ENCODE measurements around the gene OTOF.
"Not testable (repeated sequence)": the region's sequence is repeated elsewhere in the genome, so short reads cannot be mapped to it uniquely, and the experiment has no call there.

OTOF gene

DNA sequence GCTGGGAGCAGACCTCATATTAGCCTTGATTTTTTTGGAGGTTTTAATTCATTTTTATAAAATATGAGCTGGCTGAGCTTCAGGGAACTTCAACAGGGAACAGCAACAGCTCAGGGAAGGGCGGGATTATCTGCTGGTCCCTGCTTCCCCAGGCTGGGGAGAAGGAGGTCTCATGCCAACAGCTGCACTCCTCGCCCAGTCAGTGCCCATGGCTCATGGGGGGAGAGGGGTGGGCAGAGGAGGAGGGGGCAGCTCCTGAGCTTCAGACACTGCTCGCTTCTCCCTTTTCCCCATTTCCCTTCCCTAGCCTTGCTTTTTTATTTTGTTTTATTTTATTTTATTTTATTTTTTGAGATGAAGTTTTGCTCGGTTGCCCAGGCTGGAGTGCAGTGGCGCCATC, 442 bp upstream of the OTOF start:
- ATAC-seq (no peak), DNase-seq (ENCODE audit: low spot score in 2 of 2) (no peak)
- Mint-ChIP-seq H3K4me3 (no peak overlapping the region), H3K27ac (peak overlapping the region; percentile 93), H3K36me3 (no peaks in the 10 kb centered on the region), H3K9me3 (no peaks in the 10 kb centered on the region), H3K4me1 (peaks cover 11% of the 10 kb centered on the region)

DNA sequence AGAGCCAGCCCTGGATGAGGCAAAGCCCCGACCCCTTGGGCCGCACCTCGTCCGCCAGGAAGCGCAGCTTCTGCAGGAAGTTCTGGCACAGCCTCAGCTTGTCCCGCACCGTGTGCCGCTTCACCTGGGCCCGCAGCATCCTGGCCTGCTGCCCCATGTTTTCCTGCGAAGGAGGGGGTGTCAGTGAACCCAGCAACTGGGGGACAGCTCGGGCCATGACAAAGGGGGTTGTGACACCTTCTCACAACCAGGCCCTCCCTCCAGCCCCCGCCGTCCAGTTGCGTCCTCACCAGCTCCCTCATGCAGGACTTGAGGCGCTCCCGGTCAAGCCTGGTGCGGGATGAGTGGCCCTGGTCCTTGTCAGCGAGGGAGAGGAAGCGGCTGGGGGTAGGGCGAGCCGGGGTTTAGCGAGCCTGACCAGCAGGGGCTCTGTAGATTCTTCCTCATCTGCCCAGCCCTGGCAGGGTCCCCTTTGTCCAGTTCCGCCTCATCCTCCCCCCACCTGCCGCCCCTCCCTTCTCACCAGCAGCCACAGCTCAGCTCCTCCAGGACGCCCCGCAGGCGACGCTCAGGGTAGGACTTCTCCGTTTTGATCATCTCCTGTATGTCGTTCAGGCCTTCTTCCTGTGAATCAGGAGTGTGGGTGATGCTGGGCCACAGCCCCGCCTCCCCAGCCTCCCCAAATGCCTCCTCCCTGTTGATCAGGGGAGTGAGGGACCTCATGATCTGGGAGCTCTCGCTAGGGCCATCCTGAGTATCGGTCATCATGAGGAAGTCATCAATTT, 606 bp downstream of the OTOF start:
- no peaks in the 10 kb centered on the region for H3K36me3 Mint-ChIP-seq
- ATAC-seq = peak; percentile 79
- peak overlapping the region; percentile 69 for H3K4me3 Mint-ChIP-seq
- peak overlapping the region; percentile 93 for H3K27ac Mint-ChIP-seq
- DNase-seq (ENCODE audit: low spot score in 2 of 2) = peak in 1 of 2 donors; percentile 60
- H3K4me1 Mint-ChIP-seq = peaks cover 11% of the 10 kb centered on the region
- no peaks in the 10 kb centered on the region for H3K9me3 Mint-ChIP-seq

DNA sequence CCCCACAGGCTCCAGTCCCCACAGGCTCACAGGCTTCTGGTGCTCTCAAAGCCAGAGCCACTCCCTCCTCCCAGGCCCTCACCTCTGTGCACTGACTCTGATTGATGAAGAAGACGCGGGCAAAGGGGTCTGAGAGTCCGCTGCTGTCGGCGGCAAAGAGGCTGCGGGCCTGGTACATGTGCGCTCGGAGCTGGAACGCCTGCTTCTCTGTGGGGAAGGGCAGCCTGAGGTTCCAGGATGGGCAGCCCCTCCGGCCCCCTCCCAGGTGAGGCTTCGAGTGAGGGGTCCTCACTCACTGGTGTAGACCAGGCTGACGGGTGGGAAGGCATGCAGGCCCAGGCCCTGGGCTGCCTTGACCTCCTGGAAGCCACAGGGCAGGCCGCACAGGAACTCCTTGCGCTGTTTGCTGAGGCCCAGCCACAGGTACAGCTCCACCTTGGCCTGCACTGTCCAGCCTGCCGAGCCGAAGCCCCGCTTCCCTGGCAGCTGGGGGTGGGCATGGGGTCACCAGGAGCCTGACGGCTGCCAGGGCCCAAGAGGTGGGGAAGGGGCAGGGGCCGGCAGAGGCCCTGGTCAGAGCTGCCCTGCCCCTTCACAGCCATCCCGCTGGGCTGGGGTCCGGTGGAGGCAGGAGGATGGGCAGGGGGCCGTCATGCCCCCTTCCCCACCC, 2.0 kb downstream of the OTOF start:
- no peak overlapping the region for H3K27ac Mint-ChIP-seq
- ATAC-seq = no peak
- DNase-seq (ENCODE audit: low spot score in 2 of 2) = no peak
- H3K4me1 Mint-ChIP-seq = peaks cover 11% of the 10 kb centered on the region
- no peaks in the 10 kb centered on the region for H3K36me3 Mint-ChIP-seq
- H3K9me3 Mint-ChIP-seq = no peaks in the 10 kb centered on the region
- H3K4me3 Mint-ChIP-seq = no peak overlapping the region

DNA sequence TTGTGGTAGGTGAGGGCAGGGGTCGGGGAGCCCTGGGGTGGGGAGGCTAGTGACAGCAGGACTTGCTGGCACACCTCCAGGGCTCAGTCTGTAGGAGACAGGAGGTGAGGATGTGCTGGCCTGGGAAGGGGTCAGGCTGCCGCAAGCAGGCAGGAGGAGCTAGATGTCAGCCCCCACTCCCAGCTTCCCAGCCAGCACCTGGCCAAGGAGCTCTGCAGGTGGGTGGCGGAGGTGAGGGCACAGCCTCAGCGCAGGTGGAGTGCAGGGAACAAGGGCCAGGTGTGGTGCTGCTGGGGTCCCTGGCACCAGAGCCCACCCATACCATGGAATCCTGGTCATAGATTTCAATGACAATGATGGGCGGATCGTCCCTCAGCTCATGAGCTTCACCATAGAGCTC, 2.9 kb downstream of the OTOF start:
- no peaks in the 10 kb centered on the region for H3K36me3 Mint-ChIP-seq
- no peak overlapping the region for H3K27ac Mint-ChIP-seq
- no peak for ATAC-seq
- DNase-seq (ENCODE audit: low spot score in 2 of 2) = no peak
- no peaks in the 10 kb centered on the region for H3K9me3 Mint-ChIP-seq
- H3K4me1 Mint-ChIP-seq = peaks cover 11% of the 10 kb centered on the region
- H3K4me3 Mint-ChIP-seq = no peak overlapping the region

DNA sequence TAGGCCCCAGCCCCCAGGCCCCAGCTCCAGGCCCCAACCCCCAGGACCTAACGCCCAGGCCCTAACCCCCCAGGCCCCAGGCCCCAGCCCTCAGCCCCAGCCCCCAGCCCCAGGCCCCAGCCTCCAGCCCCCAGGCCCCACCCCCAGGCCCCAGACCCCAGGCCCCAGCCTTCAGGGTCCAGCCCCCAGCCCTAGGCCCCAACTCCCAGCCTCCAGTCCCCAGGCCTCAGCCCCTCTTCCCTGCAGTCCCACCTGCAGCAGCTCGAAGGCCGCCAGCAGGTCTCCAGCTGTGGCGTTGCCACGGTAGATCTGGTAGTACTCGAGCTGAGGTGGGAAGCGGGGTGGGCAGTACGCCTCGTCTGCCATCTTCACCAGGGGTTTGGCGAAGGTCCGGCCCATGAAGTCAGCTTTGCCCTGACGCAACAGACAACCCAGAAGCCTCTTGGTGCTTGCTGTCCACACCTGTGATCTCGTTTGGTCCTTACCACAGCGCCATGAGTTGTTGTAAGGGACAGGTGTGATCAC, 3.6 kb downstream of the OTOF start:
- DNase-seq (ENCODE audit: low spot score in 2 of 2) = no peak
- Mint-ChIP-seq H3K36me3 (no peaks in the 10 kb centered on the region), H3K9me3 (no peaks in the 10 kb centered on the region), H3K4me1 (peaks cover 11% of the 10 kb centered on the region), H3K27ac (no peak overlapping the region), H3K4me3 (no peak overlapping the region)
- no peak for ATAC-seq

DNA sequence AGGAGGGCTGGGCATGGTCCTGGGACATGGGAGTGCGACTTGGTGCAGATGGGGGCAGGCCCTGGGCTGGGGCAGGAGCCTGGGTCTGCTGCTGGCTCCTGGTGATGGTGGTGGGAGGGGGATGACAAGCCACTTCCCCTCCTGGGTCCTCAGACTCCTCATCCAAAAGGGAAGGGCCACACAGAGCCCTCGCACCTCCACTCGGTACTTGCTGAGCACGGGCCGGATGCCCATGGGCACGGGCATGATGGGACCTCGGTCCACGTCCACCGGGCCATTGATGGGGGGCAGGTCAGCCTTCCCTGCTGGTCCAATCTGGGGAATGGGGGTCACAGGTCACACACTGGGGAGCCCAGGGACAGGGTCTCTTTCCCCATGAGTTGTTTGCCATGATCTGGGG, 4.1 kb downstream of the OTOF start:
- ATAC-seq (no peak), DNase-seq (ENCODE audit: low spot score in 2 of 2) (no peak)
- Mint-ChIP-seq H3K4me1 (peaks cover 11% of the 10 kb centered on the region), H3K9me3 (no peaks in the 10 kb centered on the region), H3K27ac (no peak overlapping the region), H3K4me3 (no peak overlapping the region), H3K36me3 (no peaks in the 10 kb centered on the region)

DNA sequence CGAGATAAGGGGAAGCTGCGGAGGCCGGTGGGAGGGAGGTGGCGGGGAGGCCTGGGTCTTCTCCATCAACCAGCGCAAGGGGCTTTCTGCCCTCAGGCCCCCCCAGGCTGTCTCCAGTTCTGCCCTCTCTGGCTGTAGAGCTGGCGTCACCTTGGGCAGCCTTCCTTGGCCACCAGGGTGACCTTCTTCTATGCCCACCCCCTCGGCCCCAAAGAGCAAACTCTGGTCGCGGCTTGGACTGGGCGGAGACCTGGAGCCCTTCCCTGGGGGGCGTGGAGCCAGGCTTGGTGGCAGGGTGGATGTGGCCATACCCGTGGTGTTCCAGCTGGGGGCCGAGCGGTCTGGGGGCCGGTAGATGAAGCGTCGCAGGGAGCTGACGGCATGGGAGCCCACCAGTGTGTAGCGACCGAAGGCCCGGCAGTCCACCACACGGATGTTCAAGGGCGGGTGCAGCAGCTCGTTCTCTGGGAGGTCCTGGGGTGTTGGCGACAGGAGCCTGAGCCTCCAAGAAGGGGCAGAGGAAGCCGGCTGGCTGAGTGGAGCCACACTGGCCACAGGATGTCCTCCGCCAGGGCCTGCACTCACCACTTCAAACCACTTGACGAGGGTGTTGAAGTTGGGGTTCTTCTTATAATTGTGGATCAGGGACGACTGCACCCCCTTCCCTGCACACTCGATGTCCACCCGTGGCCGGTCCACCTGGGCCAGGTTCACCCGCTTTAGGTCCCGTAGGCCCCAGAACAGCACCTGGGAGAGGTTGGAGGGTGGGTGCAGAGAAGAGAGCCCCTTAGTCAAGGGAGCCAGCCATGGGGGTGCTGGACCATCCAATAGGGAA, 4.9 kb downstream of the OTOF start:
- no peaks in the 10 kb centered on the region for H3K36me3 Mint-ChIP-seq
- DNase-seq (ENCODE audit: low spot score in 2 of 2) = no peak
- H3K27ac Mint-ChIP-seq = no peak overlapping the region
- peaks cover 9% of the 10 kb centered on the region for H3K4me1 Mint-ChIP-seq
- no peaks in the 10 kb centered on the region for H3K9me3 Mint-ChIP-seq
- H3K4me3 Mint-ChIP-seq = no peak overlapping the region
- ATAC-seq = no peak

DNA sequence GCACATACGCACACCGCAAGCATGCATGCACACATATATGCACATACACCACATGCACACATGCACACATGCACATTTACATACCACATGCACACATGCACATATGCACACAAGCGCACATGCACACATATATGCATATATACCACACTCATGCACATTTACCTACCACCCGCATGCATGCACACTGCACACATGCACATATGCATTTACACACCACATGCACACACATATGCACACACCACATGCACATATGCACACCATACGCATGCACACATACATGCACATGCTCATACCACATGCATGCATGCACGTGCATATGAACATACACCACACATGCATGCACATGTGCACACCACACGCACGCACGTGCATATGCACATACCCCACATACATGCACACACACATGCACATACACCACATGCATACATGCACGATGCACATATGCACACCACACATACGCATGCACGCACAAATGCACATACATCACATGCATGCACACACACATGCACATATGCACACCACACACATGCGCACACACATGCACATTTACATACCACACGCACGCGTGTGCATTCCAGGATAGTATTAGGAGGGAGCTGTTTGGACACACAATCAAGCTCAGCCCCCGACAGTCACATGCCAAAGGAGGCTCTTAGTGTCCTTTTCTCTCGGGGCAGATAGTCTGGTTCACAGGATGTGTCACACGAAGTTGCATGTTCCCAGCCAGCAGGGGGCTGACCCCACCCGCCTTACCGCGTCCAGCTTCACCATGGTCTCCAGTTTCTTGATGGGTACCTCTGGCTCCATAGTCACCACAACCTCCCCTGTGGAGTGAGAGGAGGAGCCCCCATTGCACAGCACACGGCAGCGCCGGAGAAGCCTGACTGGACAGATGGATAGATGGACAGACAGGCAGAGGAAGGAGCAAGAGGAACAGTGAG, 5.9 kb downstream of the OTOF start:
- H3K4me3 Mint-ChIP-seq = no peak overlapping the region
- ATAC-seq (no peak), DNase-seq (ENCODE audit: low spot score in 2 of 2) (no peak)
- H3K27ac Mint-ChIP-seq = no peak overlapping the region
- no peaks in the 10 kb centered on the region for H3K4me1 Mint-ChIP-seq
- peaks cover 6% of the 10 kb centered on the region for H3K36me3 Mint-ChIP-seq
- H3K9me3 Mint-ChIP-seq = no peaks in the 10 kb centered on the region

DNA sequence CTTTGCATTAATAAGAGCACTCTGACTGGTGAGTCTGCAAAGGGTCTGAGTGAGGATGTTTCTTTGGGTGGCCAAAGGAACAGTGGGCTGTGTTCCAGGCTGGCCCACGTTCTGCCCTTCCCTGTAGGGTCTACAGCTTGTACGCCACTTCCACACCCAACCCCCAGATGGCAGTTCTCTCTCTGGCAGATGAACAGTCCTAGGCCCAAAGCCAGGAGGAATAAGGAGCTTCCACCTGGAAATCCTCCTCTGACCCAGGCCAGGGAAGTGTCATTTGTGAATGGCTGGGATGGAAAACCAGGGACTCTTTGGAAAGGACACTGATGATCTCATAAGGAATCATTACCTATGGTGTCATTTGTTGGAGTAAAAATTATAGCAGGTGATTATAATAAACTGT, 6.6 kb downstream of the OTOF start:
- no peak overlapping the region for H3K27ac Mint-ChIP-seq
- DNase-seq (ENCODE audit: low spot score in 2 of 2) (no peak), ATAC-seq (no peak)

DNA sequence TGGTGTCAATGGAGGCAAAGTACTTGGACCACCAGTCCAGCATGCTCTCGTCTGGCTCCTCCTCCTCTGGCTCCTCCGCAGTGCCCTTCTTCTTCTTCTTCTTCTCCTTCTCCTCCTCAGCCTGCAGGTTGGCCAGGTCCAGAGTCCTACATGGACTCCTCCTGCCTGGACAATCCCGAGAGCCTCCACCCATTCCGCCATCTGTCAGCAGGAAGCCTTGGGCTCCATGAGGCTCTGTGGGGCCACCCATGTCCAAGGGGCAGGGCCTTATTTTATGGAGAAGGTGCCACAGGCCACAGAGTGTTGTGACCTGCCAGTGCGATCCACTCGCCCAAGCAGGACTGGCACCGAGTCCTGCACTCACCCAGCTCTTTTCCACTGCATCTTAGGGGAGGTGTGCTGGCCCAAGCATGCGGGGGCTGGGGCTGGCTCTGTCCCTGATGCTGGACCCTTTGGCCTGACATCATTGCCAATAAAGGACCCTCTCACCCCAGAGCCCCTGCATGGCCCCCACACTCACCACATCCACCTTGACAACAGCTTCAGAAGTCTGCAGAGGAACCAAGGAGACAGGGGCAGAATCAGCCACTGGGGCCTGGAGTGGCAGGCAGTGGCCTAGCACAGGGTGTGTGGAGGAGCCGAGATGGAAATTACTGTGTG, 7.2 kb downstream of the OTOF start:
- H3K27ac Mint-ChIP-seq = no peak overlapping the region

More for the DNA sequence above, 6.6 kb downstream of the OTOF start:
- Mint-ChIP-seq H3K9me3 (no peaks in the 10 kb centered on the region), H3K36me3 (peaks cover 6% of the 10 kb centered on the region), H3K4me3 (no peak overlapping the region), H3K4me1 (no peaks in the 10 kb centered on the region)

DNA sequence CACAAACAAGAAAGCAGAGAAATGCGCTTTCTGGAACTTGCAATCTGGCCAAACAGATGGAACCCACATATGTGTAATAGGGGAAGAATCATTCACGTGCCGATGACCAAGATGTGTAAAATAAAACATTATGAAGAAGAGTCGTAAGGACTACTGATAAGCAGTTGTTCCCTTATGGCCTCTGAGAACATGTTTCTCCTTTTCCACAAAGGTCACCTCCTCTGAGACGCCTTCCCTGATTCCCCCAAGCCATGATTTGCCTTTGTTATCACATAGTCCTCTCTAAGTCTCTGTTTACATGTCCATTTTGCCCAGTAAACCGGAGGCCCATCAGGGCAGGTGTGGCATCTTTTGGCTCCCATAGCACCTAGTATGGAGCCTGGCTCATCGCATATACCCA, 8.0 kb downstream of the OTOF start:
- H3K9me3 Mint-ChIP-seq = no peaks in the 10 kb centered on the region
- ATAC-seq (no peak), DNase-seq (ENCODE audit: low spot score in 2 of 2) (no peak)
- H3K4me1 Mint-ChIP-seq = no peaks in the 10 kb centered on the region
- no peak overlapping the region for H3K4me3 Mint-ChIP-seq
- H3K27ac Mint-ChIP-seq = no peak overlapping the region
- H3K36me3 Mint-ChIP-seq = peaks cover 6% of the 10 kb centered on the region

More for the DNA sequence above, 7.2 kb downstream of the OTOF start:
- Mint-ChIP-seq H3K4me1 (no peaks in the 10 kb centered on the region), H3K36me3 (peaks cover 6% of the 10 kb centered on the region), H3K9me3 (no peaks in the 10 kb centered on the region), H3K4me3 (no peak overlapping the region)
- DNase-seq (ENCODE audit: low spot score in 2 of 2) (no peak), ATAC-seq (no peak)

DNA sequence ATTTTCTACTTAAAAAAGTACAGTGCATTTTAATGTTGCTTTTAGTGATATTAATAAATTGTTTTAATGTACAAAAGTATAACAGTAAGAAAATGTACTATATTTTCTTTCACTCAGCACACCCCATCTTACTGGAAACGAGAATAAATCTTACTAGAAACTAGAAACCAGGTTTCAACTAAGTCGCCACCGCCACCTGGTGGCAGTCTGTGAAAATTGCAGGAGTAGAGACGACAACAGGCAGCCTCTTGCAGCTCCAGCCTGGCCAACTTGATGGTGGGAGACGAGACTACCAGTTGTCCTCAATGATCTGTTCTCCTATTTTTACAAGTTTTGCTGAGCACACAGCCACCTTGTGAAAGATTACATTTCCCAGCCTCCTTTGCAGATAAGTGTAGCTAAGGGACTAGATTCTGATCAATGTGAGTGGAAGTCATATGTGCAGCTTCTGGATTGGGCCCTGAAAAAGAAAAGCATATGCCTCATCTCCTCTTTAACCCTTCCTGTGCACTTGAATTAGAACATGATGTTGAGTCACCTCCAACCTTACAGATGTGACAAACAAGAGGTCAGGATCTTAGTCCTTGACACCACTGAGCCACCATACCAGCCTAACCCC, 8.7 kb downstream of the OTOF start:
- DNase-seq (ENCODE audit: low spot score in 2 of 2) (peak; percentile 37 to 83), ATAC-seq (no peak)
- H3K27ac Mint-ChIP-seq = no peak overlapping the region
- no peaks in the 10 kb centered on the region for H3K4me1 Mint-ChIP-seq
- peaks cover 6% of the 10 kb centered on the region for H3K36me3 Mint-ChIP-seq
- no peak overlapping the region for H3K4me3 Mint-ChIP-seq
- no peaks in the 10 kb centered on the region for H3K9me3 Mint-ChIP-seq

DNA sequence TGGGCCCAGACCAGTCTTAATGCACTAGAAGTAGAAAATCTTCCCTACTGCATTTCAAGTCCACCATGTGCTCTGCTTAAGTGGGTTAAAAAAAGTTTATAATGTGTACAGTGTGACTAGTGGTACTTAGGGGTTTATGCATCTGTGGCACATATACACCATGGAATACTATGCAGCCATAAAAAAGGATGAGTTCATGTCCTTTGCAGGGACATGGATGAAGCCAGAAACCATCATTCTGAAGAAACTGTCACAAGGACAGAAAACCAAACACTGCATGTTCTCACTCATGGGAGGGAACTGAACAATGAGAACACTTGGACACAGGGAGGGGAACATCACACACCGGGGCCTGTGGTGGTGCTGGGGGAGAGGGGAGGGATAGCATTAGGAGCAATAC, 9.4 kb downstream of the OTOF start:
- H3K27ac Mint-ChIP-seq; DNase-seq (ENCODE audit: low spot score in 2 of 2); H3K36me3 Mint-ChIP-seq; H3K9me3 Mint-ChIP-seq; H3K4me3 Mint-ChIP-seq; ATAC-seq; H3K4me1 Mint-ChIP-seq: not testable (repeated sequence)

Data from stimulated activated effector memory CD8-positive, alpha-beta T cell treated with anti-CD3 and anti-CD28 coated beads, Interleukin-12 subunit alpha, Interleukin-12 subunit beta, amount 100 ng/mL, for 72 hours (primary cell).